Stomach (tissue), 4 donors: Measurements from ENCODE around the gene FAM171A1.

Source experiments
- POLR2A ChIP-seq, 4 donors: fragments of 450-650 bp; IDR thresholded peaks; one replicate each; pipeline ENCODE4 v1.6.1; 2016; ENCODE audit warnings: antibody characterized with exemption in 4 of 4, control low read depth in 2 of 4, mild to moderate bottlenecking in 1 of 4, moderate library complexity in 1 of 4
- TF ChIP-seq, protein P1 (sequence below), 7 experiments: fragments of 450-650 bp in 4 of 7; fragments of 200-600 bp in 3 of 7; sonication (generic) in 3 of 7; IDR thresholded peaks; one replicate each; pipeline ENCODE4 v1.5.1; 2016 to 2019; ENCODE audit warnings: antibody characterized with exemption in 7 of 7, control low read depth in 2 of 7, mild to moderate bottlenecking in 1 of 7

DNA sequence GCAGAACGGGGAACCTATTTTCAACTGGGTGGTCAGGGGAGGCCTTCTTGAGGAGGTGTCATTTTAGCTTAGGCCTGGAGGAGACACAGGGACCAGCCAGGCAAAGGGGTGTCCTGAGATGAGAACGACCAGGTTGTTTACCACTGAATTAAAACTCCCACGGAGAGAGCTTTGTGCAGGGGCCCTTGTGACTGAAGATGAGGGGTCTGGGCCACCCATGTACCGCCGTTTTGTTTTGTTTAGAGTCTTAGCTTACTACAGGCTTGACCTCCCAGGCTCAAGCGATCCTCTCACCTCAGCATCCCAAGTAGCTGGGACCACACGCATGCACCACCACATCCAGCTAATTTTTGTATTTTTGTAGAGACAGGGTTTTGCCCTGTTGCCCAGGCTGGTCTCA lies 80.4 kb downstream of the FAM171A1 start:
- no peak for TF ChIP-seq POLR2A (IDR thresholded peaks at IDR 0.05)
- TF ChIP-seq, protein P1, sequence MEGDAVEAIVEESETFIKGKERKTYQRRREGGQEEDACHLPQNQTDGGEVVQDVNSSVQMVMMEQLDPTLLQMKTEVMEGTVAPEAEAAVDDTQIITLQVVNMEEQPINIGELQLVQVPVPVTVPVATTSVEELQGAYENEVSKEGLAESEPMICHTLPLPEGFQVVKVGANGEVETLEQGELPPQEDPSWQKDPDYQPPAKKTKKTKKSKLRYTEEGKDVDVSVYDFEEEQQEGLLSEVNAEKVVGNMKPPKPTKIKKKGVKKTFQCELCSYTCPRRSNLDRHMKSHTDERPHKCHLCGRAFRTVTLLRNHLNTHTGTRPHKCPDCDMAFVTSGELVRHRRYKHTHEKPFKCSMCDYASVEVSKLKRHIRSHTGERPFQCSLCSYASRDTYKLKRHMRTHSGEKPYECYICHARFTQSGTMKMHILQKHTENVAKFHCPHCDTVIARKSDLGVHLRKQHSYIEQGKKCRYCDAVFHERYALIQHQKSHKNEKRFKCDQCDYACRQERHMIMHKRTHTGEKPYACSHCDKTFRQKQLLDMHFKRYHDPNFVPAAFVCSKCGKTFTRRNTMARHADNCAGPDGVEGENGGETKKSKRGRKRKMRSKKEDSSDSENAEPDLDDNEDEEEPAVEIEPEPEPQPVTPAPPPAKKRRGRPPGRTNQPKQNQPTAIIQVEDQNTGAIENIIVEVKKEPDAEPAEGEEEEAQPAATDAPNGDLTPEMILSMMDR (IDR thresholded peaks at IDR 0.05) = no peak
